Karpas-422 (cell line): ENCODE data around the gene OTUB1. TPM values are rescaled to one million over a fixed set of nuclear protein-coding genes. Genes with fewer than 3 reads are reported as not detected.

Experiments used
- DNase-seq: peaks from one replicate; pipeline ENCODE4 v3.0.0-alpha.2; 2015
- H2AFZ ChIP-seq: fragments of 200-600 bp; sonication (generic); 2 replicates; pipeline ENCODE4 v1.6.1; 2014; ENCODE audit warnings: antibody characterized with exemption, low read length, mixed read lengths
- H3K27ac ChIP-seq: fragments of 200-600 bp; sonication (generic); 2 replicates; pipeline ENCODE4 v1.5.1; 2014; ENCODE audit warnings: mild to moderate bottlenecking, low read length, moderate library complexity
- H3K27me3 ChIP-seq: fragments of 200-600 bp; sonication (generic); 2 replicates; pipeline ENCODE4 v1.6.1; 2014; ENCODE audit warnings: low read length, mixed read lengths
- H3K36me3 ChIP-seq: fragments of 200-600 bp; sonication (generic); 2 replicates; pipeline ENCODE4 v1.6.1; 2014; ENCODE audit warnings: low read length, mixed read lengths; ENCODE audit not compliant: insufficient read depth
- H3K4me1 ChIP-seq: fragments of 200-600 bp; sonication (generic); 2 replicates; pipeline ENCODE4 v1.6.1; 2014; ENCODE audit warnings: mild to moderate bottlenecking, low read length, mixed read lengths
- H3K4me2 ChIP-seq: fragments of 200-600 bp; sonication (generic); 2 replicates; pipeline ENCODE4 v1.6.1; 2014; ENCODE audit warnings: low read length, low read depth, mild to moderate bottlenecking; ENCODE audit not compliant: poor library complexity, severe bottlenecking
- H3K4me3 ChIP-seq: fragments of 200-600 bp; sonication (generic); 2 replicates; pipeline ENCODE4 v1.5.1; 2014; ENCODE audit warnings: mild to moderate bottlenecking, antibody characterized with exemption, low read length, mixed read lengths
- H3K79me2 ChIP-seq: fragments of 200-600 bp; sonication (generic); 2 replicates; pipeline ENCODE4 v1.6.1; 2014; ENCODE audit warnings: mild to moderate bottlenecking, low read length, mixed read lengths
- H3K9ac ChIP-seq: fragments of 200-600 bp; sonication (generic); 2 replicates; pipeline ENCODE4 v1.6.0; 2014; ENCODE audit warnings: low read length
- H3K9me2 ChIP-seq: fragments of 200-600 bp; sonication (generic), shearing (Covaris generic); replicated peaks from 2 replicates; pipeline ENCODE4 v1.6.0; 2014; ENCODE audit warnings: mild to moderate bottlenecking, low read length, moderate library complexity; ENCODE audit not compliant: insufficient read depth
- H3K9me3 ChIP-seq: fragments of 300-700, 200-600 bp; sonication (generic); 2 replicates; pipeline ENCODE4 v1.6.1; 2014; ENCODE audit warnings: low read length, mixed read lengths
- H4K20me1 ChIP-seq: fragments of 200-600 bp; sonication (generic); 2 replicates; pipeline ENCODE4 v1.6.1; 2014; ENCODE audit warnings: mild to moderate bottlenecking, antibody characterized with exemption, low read length, low read depth; ENCODE audit not compliant: insufficient read depth
- total RNA-seq: library from RNA; depleted of rRNA; stranded (reverse); fragments of >200 nt; shearing (Covaris generic); gene quantifications from 2 replicates; pipeline ENCODE4 v1.2.3, GENCODE V29; 2014; ENCODE audit warnings: low replicate concordance

The OTUB1 gene
- total RNA-seq, 1 experiment from 2014 or later: 41.6 TPM

DNA sequence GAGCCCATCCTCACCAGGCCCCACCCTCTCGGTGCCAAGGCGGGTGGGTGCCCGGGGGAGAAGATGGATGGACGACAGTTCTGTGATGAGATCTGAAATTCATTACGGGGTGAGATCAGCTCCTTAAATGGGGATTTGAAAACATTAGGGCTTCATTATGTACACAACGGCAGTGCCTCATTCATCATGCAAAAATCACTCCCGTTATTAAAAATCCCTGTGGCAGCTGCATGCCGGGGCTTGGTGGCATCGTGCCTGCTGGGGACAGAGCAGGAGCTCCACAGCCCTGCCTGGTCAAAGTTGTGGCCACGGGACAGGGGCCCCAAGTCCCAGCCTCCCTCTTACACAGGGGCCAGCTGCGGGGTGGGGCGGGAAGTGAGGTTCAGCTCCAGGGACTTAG, 20.2 kb downstream of the OTUB1 start:
- Histone ChIP-seq H2AFZ (no peak overlapping the region), H3K4me2 (no peak overlapping the region), H3K36me3 (no peaks in the 10 kb centered on the region; the same call in 1 of the 2 replicates), H3K4me3 (no peak overlapping the region), H3K9me3 (no peaks in the 10 kb centered on the region), H3K27me3 (no peaks in the 10 kb centered on the region), H3K9ac (no peak overlapping the region), H3K4me1 (no peaks in the 10 kb centered on the region), H4K20me1 (peaks cover 9% of the 10 kb centered on the region; the same call in 1 of the 2 replicates), H3K79me2 (no peaks in the 10 kb centered on the region), H3K9me2 (no peaks in the 10 kb centered on the region), H3K27ac (no peak overlapping the region)
- DNase-seq: no peak

DNA sequence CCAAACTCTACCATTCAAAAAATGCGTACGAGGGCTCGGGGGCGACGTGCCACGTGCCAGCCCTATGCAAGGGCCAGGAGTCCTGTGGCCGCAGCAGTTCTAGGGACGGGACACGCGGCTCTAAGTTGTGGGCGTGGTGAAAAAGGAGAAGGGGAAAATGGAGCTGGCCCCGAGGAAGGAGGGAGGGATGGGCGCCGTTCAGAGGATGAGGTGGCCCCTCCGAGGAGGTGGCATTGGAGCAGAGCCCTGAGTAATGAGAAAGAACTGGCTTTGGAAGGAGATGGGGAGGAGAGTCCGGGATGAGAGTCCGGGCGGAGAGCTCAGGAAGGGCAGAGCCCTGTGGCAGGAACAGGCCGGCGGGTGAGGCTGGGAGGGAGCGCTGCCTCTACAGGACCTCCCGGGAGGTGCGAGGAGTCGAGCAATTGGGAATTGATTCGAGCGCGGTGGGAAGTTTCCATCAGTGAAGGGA, 21.0 kb downstream of the OTUB1 start:
- Histone ChIP-seq H3K27me3 (no peaks in the 10 kb centered on the region), H3K9me2 (no peaks in the 10 kb centered on the region), H3K9me3 (no peaks in the 10 kb centered on the region), H2AFZ (no peak overlapping the region), H3K79me2 (no peaks in the 10 kb centered on the region), H4K20me1 (peaks cover 4% of the 10 kb centered on the region; the same call in 1 of the 2 replicates), H3K9ac (no peak overlapping the region), H3K4me1 (no peaks in the 10 kb centered on the region), H3K36me3 (no peaks in the 10 kb centered on the region), H3K4me2 (no peak overlapping the region), H3K27ac (no peak overlapping the region), H3K4me3 (no peak overlapping the region)
- peak; percentile 50 for DNase-seq

DNA sequence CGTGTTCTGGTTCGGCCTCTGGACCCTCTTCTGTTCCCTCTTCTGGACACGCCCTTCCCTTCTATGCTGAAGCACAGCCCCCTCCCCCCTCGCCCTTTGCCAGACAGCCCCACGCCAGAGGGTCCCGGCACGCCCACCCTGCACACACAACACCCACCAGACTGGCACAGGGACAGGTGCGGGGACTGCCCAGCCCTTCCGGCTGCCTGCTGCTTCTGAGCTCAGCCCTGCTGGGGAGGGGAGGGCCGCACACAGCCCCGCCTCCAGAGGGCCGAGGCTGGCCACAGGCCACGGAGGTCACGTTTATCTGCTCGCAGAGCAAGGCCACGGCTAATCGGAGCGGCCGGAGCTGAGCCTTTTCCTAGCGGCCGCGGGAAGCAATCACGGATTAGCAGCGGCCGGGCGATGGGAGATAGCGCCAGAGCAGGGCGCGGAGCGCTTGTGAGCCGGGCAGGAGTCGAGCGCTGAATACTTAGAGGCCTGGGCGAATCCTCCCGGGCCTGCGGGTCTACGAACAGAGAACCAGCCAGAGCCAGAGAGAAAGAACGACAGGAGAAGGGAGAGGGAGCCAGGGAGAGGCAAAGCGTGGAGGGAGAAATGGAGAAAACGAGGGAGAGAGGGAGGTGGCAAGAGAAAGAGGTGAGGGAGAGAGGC, 21.5 kb downstream of the OTUB1 start:
- no peaks in the 10 kb centered on the region for H3K79me2 ChIP-seq
- no peaks in the 10 kb centered on the region for H3K4me1 ChIP-seq
- H3K9ac ChIP-seq: no peak overlapping the region
- no peak overlapping the region for H2AFZ ChIP-seq
- H4K20me1 ChIP-seq: peaks cover 3% of the 10 kb centered on the region; the same call in 1 of the 2 replicates
- H3K4me2 ChIP-seq: no peak overlapping the region
- no peaks in the 10 kb centered on the region for H3K27me3 ChIP-seq
- H3K27ac ChIP-seq: no peak overlapping the region
- DNase-seq: no peak
- no peak overlapping the region for H3K4me3 ChIP-seq
- no peaks in the 10 kb centered on the region for H3K9me3 ChIP-seq
- no peaks in the 10 kb centered on the region for H3K36me3 ChIP-seq
- H3K9me2 ChIP-seq: no peaks in the 10 kb centered on the region

DNA sequence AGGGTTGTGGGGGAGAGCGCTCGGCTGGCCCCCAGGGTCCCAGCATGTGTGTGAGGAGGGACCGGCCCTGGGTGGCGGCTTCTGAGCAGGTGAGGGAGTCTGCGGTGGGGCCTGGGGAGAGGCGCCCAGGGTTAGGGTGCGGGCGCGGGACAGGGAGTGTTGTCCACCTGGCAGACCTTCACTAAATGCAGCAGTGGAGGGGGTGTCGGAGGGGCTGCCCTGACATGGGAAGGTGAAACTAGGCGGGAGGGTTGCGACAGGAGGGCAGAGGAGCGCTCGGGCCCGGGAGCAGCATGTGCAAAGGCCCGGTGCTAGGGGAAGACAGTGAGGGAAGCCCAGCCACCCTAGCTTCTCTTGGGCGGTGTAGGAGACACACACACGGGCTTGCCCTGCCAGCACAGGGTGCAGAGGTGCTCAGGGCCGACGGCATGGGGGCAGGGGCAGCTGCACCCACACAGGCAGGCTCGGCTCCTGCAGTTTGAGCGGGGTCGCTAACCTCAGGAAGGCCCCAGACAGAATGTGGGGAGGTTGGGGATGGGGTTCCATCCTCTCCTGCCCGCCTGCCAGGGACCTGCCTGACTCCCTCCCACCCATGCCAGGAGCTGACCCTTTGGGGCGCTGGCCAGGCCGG, 22.2 kb downstream of the OTUB1 start:
- Histone ChIP-seq H3K9me3 (no peaks in the 10 kb centered on the region), H3K79me2 (no peaks in the 10 kb centered on the region), H2AFZ (no peak overlapping the region), H3K27ac (no peak overlapping the region), H3K36me3 (no peaks in the 10 kb centered on the region), H3K4me2 (no peak overlapping the region), H3K9me2 (no peaks in the 10 kb centered on the region), H3K27me3 (no peaks in the 10 kb centered on the region), H3K4me3 (no peak overlapping the region), H3K4me1 (no peaks in the 10 kb centered on the region), H3K9ac (no peak overlapping the region), H4K20me1 (peaks cover 3% of the 10 kb centered on the region; the same call in 1 of the 2 replicates)
- DNase-seq: no peak

DNA sequence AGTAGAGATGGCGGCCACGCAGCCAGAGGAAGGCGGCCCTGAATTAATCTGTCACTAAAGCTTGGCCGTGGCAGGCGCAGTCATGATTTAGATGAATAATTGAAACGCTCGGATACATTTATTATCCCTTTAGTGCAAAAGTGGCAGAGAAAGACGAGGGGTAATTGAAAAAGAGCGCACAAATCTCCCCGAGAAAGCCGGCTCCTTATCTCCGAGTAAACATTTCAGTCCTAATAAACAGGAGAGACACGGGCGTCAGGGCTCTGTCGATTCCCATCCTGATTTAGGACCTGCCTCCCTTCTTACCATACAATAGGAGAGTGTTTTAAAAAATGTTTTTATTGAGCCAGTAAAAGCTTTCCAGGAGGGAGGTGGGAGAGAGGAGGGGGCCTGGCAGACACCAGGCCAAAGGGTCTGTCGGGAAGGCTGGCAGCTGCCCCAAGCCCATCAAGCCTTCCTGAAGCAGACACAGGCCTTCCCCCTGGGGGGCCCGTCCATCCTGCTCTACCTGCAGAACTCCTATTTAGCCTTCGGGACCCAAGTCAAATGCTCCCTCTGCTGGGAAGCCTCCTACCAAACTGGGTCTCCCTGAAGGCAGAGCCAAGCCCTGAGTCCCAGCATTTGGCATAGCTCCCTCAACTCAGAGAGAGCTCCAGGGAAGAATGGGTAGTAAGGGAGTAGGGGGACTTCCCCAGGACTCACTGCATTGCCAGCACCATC, 22.8 kb downstream of the OTUB1 start:
- DNase-seq: no peak
- H3K27me3 ChIP-seq: no peaks in the 10 kb centered on the region
- H3K36me3 ChIP-seq: no peaks in the 10 kb centered on the region
- H3K79me2 ChIP-seq: no peaks in the 10 kb centered on the region
- H3K4me2 ChIP-seq: no peak overlapping the region
- no peaks in the 10 kb centered on the region for H3K9me2 ChIP-seq
- H2AFZ ChIP-seq: no peak overlapping the region
- H3K9ac ChIP-seq: no peak overlapping the region
- H4K20me1 ChIP-seq: peaks cover 3% of the 10 kb centered on the region; the same call in 1 of the 2 replicates
- no peak overlapping the region for H3K4me3 ChIP-seq
- H3K9me3 ChIP-seq: no peaks in the 10 kb centered on the region
- no peak overlapping the region for H3K27ac ChIP-seq
- no peaks in the 10 kb centered on the region for H3K4me1 ChIP-seq

DNA sequence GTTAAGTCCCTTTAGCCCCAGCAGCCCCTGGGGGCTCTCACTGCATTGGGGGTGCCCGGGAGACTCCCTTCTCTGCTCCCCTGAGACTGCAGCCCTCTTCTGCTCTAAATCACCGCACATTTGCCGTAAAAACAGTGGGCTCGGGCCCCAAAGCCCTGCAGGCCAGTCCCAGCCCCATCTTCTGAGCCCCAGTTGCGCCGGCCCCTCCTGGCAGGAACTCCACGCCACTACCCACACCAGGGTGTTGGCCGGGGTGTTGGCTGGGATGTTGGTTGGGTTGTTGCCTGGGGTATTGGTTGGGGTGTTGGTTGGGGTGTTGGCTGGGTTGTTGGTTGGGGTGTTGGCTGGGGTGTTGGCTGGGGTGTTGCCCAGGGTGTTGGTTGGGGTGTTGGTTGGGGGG, 23.5 kb downstream of the OTUB1 start:
- Histone ChIP-seq H2AFZ (no peak overlapping the region), H3K27me3 (no peaks in the 10 kb centered on the region), H3K9me3 (no peaks in the 10 kb centered on the region), H3K79me2 (no peaks in the 10 kb centered on the region), H4K20me1 (0 out of 2 replicates have a peak, but pooled peaks cover 3% of the 10 kb centered on the region), H3K4me1 (no peaks in the 10 kb centered on the region), H3K9ac (no peak overlapping the region), H3K36me3 (no peaks in the 10 kb centered on the region), H3K4me3 (no peak overlapping the region), H3K9me2 (no peaks in the 10 kb centered on the region), H3K4me2 (no peak overlapping the region), H3K27ac (no peak overlapping the region)
- no peak for DNase-seq

DNA sequence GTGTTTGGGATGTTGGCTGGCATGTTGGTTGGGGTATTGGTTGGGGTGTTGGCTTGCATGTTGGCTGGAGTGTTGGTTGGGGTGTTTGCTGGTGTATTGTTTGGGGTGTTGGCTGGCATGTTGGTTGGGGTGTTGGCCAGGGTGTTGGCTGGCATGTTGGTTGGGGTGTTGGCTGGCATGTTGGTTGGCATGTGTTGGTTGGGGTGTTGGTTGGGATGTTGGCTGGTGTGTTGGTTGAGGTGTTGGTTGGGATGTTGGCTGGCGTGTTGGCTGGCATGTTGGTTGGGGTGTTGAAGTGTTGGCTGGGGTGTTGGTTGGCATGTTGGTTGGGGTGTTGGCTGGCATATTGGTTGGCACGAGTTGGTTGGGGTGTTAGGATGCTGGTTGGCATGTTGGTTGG, 24.5 kb downstream of the OTUB1 start:
- Histone ChIP-seq H2AFZ (no peak overlapping the region), H3K9me2 (no peaks in the 10 kb centered on the region), H3K27ac (no peak overlapping the region), H3K9me3 (no peaks in the 10 kb centered on the region), H3K27me3 (no peaks in the 10 kb centered on the region), H3K9ac (no peak overlapping the region), H4K20me1 (0 out of 2 replicates have a peak, but pooled peaks cover 3% of the 10 kb centered on the region), H3K36me3 (no peaks in the 10 kb centered on the region), H3K4me2 (no peak overlapping the region), H3K4me1 (no peaks in the 10 kb centered on the region), H3K79me2 (no peaks in the 10 kb centered on the region), H3K4me3 (no peak overlapping the region)
- no peak for DNase-seq

DNA sequence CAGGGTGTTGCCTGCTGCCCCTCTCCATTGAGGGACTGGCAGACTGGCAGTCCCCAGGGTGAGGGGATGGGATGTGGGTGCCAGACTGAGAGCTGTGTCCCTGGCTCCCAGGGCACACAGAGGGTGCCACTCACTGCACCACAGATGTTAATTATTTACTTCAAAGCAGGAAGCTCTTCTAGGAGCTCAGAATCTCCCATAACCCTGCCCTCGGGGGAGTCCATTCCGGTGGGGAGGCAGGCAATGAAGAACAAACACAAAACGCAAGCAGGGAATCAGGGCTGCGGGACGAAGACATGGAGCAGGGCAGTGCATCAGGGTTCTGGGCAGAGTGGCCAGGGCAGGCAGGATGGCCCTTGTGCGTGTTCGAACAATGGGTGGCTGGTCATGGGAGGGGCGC, 25.1 kb downstream of the OTUB1 start:
- H3K9ac ChIP-seq: no peak overlapping the region
- H3K79me2 ChIP-seq: no peaks in the 10 kb centered on the region
- no peak overlapping the region for H3K4me3 ChIP-seq
- H3K27me3 ChIP-seq: no peaks in the 10 kb centered on the region
- no peaks in the 10 kb centered on the region for H3K9me2 ChIP-seq
- H3K4me1 ChIP-seq: no peaks in the 10 kb centered on the region
- H2AFZ ChIP-seq: no peak overlapping the region
- H3K4me2 ChIP-seq: no peak overlapping the region
- no peak for DNase-seq
- 0 out of 2 replicates have a peak, but pooled peaks cover 3% of the 10 kb centered on the region for H4K20me1 ChIP-seq
- no peaks in the 10 kb centered on the region for H3K9me3 ChIP-seq
- H3K27ac ChIP-seq: no peak overlapping the region
- H3K36me3 ChIP-seq: no peaks in the 10 kb centered on the region
